Measurements from ENCODE around the gene YKT6. TPM values are rescaled to one million over a fixed set of nuclear protein-coding genes. Genes with fewer than 3 reads are reported as not detected.

YKT6 gene
- total RNA-seq, 1 experiment from 2014 or later, result 146 TPM

DNA sequence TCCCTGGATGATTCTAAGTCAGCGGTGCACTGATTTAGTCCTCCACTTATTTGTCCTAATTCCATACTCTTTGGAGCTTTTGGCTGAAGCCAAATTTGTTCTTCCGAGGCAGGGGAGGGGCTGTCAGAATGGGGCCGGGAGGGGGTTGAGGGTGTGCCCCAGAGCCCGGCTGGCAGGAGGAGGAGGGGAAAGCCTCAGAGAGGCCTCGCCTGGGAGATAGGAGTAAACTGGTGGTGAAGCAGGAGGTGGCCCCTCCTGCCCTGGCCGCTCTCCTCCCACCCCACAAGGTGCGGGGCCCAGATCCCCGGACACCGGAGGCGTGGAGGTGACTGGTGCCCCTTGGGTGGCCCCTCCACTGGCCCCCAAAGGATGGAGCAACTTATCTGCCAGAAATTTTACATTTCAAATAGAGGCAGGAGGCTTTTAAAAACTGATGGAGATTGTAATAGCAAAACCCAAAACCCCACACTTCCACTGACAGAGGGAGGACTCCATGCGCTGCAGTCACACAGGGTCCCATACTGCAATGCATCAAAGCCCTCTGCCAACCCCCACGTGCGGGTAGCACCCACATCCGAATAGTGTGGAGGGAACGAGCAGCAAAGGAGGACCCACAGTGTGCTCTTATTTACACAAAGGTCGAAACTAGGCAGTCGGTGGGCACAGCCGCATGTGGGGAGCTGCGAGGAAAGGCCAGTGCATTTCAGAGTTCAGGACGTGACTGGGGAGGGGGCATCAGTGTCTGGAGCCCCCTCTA, 62.7 kb downstream of the YKT6 start:
- no peaks in the 10 kb centered on the region for H3K36me3 Mint-ChIP-seq (ENCODE audit: insufficient read depth, unreplicated experiment)
- CTCF ChIA-PET, result no interaction called here
- H3K27ac Mint-ChIP-seq (ENCODE audit: unreplicated experiment), result no peak overlapping the region
- no peak overlapping the region for H3K4me3 Mint-ChIP-seq (ENCODE audit: low read depth, unreplicated experiment)
- DNase-seq, result no peak
- intact Hi-C loops (cut with micrococcal nuclease; ENCODE audit: unreplicated experiment), result no loop called here
- TF ChIP-seq, protein P1, sequence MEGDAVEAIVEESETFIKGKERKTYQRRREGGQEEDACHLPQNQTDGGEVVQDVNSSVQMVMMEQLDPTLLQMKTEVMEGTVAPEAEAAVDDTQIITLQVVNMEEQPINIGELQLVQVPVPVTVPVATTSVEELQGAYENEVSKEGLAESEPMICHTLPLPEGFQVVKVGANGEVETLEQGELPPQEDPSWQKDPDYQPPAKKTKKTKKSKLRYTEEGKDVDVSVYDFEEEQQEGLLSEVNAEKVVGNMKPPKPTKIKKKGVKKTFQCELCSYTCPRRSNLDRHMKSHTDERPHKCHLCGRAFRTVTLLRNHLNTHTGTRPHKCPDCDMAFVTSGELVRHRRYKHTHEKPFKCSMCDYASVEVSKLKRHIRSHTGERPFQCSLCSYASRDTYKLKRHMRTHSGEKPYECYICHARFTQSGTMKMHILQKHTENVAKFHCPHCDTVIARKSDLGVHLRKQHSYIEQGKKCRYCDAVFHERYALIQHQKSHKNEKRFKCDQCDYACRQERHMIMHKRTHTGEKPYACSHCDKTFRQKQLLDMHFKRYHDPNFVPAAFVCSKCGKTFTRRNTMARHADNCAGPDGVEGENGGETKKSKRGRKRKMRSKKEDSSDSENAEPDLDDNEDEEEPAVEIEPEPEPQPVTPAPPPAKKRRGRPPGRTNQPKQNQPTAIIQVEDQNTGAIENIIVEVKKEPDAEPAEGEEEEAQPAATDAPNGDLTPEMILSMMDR (IDR thresholded peaks at IDR 0.05; ENCODE audit: unreplicated experiment), result no peak
- peaks cover 50% of the 10 kb centered on the region for H3K27me3 Mint-ChIP-seq (ENCODE audit: unreplicated experiment)
- no TSS peak for BruUV-seq (replicated peaks)
- H3K9me3 Mint-ChIP-seq (ENCODE audit: low read depth, unreplicated experiment), result no peaks in the 10 kb centered on the region
- peaks cover 9% of the 10 kb centered on the region for H3K4me1 Mint-ChIP-seq (ENCODE audit: low read depth, unreplicated experiment)

Other genes with a start within 250 kb of the YKT6 start
- gene SPDYE1, start 203.1 kb upstream of the YKT6 start, total RNA-seq (2022), result not detected in 2 replicates
- gene DBNL, start 156.3 kb upstream of the YKT6 start, total RNA-seq (2022), result 164 and 180 TPM in 2 replicates
- 0.87 TPM in 1 of 2 replicates, not detected in the other for gene PGAM2, start 135.4 kb upstream of the YKT6 start, total RNA-seq (2022)
- 44.2 and 57.9 TPM in 2 replicates for gene POLM, start 118.4 kb upstream of the YKT6 start, total RNA-seq (2022)
- not detected in 2 replicates for gene AEBP1, start 96.6 kb upstream of the YKT6 start, total RNA-seq (2022)
- 237 and 246 TPM in 2 replicates for gene POLD2, start 77.4 kb upstream of the YKT6 start, total RNA-seq (2022)
- not detected in 2 replicates for gene MYL7, start 59.6 kb upstream of the YKT6 start, total RNA-seq (2022)
- gene GCK, start 11.5 kb upstream of the YKT6 start, total RNA-seq (2022), result not detected in 2 replicates
- 0.12 TPM in 1 of 2 replicates, not detected in the other for gene CAMK2B, start 124.6 kb downstream of the YKT6 start, total RNA-seq (2022)